ENCODE results near the gene ALG14.

GRCh38 chr1:95094923-95095322, 22.2 kb upstream of the ALG14 start:
- no peak for TF ChIP-seq POLR2A (IDR thresholded peaks at IDR 0.05)
- TF ChIP-seq CTCF (IDR thresholded peaks at IDR 0.05), result no peak
